Subcutaneous adipose tissue (tissue), 4 donors: ENCODE measurements around the gene HSD17B12. TPM values are rescaled to one million over a fixed set of nuclear protein-coding genes. Genes with fewer than 3 reads are reported as not detected.

Experiments
- CTCF ChIP-seq: fragments of 450-650 bp; IDR thresholded peaks from one replicate; pipeline ENCODE4 v1.5.1; 2016; ENCODE audit warnings: low read depth, mild to moderate bottlenecking, control low read depth, antibody characterized with exemption, moderate library complexity
- total RNA-seq, 4 donors: library from RNA; depleted of rRNA; stranded (reverse); fragments of >200 nt; gene quantifications; one replicate each; pipeline ENCODE4 v1.1.0, GENCODE V29; 2016

Gene HSD17B12
- total RNA-seq, 4 donors from 2014 or later = 41.2 to 65.6 (median 57.6) TPM

- no peak for TF ChIP-seq CTCF
Measured at GRCh38 chr11:43866520-43866919, 186.0 kb downstream of the HSD17B12 start.

DNA sequence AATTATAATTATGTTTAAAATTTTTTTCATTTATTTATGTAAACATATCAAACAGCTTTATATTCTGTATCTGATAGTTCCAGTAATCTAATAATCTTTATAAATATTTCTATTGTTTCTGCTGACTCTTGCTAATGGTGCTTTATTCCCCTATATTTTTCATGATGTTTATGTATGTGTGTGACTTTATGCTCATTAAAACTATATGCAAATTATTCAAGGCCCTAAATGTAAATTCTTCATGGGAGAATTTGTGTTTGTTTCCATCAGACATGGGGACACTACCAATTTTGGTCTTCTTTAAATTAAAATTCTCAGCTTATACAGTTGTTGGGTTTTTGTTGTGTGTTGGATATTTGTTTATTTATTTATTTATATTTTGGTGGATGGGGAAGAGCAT, 186.4 kb downstream of the HSD17B12 start:
- no peak for TF ChIP-seq CTCF

DNA sequence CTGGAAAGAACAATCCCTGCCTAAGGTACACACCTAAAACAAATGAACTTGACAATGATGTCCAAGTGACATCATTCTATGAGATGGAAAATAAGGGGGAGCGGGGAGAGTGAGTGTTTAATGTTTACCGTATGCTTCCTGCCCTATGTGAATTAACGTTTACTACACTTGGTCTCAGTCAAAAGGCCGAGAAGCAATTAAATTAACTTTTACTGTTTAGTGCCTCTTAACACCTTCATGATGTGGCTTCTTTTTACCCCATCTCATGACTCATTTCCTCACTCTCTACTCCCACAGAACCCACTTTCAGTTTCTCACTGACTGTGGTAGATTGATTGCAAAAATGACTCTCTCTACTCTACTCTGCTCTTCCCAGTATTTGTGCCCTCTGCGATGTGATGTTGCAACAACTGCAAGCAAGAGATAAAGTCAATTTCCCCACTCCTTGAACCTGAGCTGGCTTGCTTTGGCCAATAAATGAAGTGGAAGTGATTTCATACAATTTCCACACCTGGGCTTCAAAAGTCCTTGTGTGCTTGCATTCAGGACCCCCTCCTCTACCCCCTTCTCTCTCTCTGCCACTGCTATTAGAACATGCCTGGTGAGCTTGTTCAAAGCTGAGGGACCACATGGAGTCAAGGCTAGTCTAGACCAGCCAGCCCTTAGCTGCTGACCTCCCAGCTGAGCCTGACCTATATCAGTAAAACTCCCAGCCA, 188.5 kb downstream of the HSD17B12 start:
- no peak for TF ChIP-seq CTCF

GRCh38 chr11:43871051-43871450, 190.5 kb downstream of the HSD17B12 start:
- TF ChIP-seq CTCF = no peak

- no peak for TF ChIP-seq CTCF
Measured at GRCh38 chr11:43872995-43873394, 192.5 kb downstream of the HSD17B12 start.

DNA sequence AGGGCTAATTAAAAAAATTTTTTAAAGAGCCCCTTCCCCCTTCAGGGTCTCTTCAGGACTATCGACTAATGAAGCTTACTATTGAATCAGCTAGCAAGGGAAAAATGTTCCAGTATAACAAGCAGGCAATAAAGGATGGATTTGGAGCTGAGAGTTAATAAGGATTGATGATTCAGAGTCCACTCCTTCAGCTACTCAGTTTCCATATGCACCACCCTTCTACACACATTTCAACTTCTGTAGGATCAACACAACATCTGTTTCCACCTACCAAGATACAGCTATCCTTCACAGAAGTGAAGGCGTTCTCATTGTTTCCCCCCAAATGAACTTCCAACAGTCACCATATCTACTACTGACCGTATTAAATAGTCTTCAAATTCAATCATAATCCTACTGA, 193.5 kb downstream of the HSD17B12 start:
- no peak for TF ChIP-seq CTCF

GRCh38 chr11:43874738-43875137, 194.2 kb downstream of the HSD17B12 start:
- TF ChIP-seq CTCF = no peak
